HG03060 (cell line): Measurements from ENCODE around the gene UHRF2.
"Not testable (repeated sequence)": the region's sequence is repeated elsewhere in the genome, so short reads cannot be mapped to it uniquely, and the experiment has no call there.

Source experiments
- ATAC-seq: cut with Tn5 transposase; IDR thresholded peaks from one replicate; pipeline ENCODE4 v1.9.1; 2021; ENCODE audit warnings: low read depth, moderate number of reproducible peaks; ENCODE audit not compliant: unreplicated experiment

UHRF2 gene, protein sequence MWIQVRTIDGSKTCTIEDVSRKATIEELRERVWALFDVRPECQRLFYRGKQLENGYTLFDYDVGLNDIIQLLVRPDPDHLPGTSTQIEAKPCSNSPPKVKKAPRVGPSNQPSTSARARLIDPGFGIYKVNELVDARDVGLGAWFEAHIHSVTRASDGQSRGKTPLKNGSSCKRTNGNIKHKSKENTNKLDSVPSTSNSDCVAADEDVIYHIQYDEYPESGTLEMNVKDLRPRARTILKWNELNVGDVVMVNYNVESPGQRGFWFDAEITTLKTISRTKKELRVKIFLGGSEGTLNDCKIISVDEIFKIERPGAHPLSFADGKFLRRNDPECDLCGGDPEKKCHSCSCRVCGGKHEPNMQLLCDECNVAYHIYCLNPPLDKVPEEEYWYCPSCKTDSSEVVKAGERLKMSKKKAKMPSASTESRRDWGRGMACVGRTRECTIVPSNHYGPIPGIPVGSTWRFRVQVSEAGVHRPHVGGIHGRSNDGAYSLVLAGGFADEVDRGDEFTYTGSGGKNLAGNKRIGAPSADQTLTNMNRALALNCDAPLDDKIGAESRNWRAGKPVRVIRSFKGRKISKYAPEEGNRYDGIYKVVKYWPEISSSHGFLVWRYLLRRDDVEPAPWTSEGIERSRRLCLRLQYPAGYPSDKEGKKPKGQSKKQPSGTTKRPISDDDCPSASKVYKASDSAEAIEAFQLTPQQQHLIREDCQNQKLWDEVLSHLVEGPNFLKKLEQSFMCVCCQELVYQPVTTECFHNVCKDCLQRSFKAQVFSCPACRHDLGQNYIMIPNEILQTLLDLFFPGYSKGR

DNA sequence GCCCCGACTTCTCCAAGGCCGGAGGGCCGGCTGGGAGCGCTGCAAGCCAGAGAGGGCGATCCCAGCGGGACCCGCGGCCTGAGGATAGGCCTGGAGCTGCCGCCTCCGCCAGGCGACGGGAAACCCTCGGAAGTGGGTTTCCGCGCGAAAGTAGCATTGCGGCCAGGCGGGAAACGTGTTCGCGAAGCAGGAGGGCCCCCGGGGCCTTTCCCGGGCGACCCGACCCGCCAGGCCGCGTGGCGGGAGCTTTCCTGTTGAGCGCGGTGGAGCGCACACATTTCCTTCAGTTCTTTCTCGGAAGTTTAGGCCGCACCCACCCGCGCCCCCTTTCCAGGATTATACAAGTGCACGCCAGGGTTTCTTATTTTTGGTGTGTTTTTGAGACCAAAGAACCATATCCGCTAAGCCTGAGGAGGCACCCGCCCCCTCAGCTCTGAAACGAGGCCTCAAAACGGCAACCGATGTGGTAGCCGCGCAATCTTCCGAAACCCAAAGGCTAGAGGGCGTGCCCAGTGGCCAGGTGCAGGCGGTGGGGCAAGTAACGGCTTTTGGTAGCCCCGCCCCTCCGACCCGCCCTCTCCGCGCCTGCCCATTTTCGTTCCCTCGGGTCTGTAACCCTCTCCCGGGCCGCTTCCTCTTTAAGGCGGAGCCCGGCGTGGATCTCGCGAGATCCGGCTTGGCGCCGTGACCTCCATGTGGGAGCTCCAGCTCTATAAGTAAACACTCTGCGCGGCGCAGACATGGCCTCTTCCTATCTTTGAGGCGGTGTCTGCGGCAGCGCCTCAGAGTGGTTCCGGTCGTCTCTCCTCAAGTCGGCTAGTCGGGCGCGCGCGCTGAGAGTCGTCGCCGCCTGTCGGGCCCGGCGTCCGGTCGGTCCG lies at the start of gene UHRF2:
Gene UHRF2, plus strand, starts transcription at position 713 of the 878 bp plus-strand sequence. CDS start 292 bp downstream, outside the sequence.
- peak; percentile 58 for ATAC-seq

DNA sequence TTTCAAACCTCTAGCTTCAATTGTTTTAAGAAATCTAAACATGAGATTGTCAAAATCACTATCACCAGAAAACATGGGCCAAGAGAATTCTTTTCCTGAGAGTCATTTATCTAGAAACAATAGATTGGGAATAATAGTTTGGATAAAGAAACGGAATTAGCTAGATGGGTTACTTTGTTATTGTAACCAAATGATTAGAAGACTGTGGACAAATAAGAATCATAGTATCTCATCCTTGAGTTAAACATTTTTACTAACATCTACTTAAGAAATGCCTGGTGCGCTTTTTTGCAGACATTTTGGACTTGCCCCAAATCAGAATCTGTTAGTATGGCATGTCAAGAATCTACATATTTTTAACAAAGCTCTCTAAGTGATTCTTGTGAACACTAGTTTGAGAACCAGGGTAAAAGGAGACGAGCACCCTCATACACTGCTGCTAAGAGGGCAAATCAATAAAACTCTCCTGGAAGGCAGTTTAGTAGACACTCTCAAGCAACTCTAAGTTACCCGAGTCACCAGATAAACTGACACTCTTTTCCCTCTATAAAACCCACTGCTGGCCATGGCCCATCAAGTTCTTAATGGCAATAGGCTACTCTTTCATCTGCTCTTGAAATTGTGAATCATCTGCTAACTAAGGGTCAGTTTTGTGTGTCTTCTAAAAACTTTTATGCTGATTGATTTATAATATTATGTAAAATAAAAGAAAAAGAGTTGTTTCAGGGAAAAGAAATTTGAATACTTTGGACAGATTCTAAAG lies 45.7 kb upstream of the UHRF2 start:
- no peak for ATAC-seq

DNA sequence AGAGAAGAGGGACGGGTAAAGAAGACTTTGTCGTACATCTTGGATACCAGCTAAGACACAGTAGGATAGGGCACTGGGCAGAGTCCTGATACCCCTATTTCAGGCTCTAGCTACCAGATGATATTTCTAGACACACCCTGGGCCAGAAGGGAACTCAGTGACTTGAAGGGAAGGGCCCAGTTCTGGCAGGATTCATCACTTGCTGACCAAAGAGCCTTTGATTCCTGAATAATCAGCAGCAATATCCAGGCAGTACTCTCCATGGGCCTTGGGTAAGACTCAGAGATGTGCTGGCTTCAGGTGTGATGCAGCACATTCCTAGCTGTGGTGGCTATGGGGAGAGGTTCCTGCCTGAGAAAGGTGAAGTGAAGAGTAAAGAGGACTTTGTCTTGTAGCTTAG lies 44.2 kb upstream of the UHRF2 start:
- ATAC-seq, result no peak

DNA sequence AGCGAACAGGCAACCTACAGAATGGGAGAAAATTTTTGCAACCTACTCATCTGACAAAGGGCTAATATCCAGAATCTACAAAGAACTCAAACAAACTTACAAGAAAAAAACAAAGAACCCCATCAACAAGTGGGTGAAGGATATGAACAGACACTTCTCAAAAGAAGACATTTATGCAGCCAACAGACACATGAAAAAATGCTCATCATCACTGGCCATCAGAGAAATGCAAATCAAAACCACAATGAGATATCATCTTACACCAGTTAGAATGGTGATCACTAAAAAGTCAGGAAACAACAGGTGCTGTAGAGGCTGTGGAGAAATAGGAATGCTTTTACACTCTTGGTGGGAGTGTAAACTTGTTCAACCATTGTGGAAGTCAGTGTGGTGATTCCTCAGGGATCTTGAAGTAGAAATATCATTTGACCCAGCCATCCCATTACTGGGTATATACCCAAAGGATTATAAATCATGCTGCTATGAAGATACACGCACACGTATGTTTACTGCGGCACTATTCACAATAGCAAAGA lies 31.5 kb upstream of the UHRF2 start:
- not testable (repeated sequence) for ATAC-seq

DNA sequence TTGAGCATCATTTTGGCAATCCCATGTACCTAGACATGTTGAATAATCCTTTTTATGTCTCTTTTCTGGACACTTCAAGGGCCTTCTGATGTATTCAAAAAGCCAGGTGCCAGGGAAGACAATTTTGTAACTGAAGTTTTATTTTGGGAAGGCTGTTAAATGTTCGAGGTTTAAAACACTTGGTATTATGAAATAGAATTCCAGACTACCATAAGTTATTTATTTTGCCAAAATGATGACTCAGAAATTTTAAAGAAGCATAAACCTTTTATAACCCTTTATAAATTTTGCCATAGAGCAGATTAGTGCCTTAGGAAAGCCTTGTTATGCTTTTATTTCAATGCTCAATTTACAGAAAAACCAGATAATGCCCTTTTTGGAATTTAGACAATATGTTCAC lies 30.3 kb upstream of the UHRF2 start:
- ATAC-seq, result no peak

DNA sequence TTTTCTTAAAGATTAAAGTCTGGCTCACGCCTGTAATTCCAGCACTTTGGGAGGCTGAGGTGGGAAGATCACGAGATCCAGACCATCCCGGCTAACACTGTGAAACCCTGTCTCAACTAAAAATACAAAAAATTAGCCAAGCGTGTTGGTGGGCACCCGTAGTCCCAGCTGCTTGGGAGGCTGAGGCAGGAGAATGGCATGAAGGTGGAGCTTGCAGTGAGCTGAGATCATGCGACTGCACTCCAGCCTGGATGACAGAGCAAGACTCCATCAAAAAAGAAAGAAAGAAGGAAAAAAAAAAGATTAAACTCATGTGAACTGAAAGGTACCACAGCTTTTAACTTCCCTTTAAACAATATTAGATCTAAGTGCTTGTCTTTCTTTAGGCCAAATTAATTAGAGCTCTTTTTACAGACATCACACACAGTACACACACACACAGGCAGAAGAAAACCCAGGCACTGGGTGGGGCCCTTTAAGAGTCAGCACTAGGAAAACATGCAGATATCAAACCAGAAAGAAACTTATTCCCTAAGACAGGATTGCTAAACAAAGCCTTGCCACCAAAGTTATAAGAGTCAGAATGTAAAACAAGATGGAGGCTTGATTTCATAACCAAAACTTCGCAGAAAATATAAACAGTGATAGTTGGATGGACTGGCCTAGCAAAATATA lies 29.3 kb upstream of the UHRF2 start:
- no peak for ATAC-seq

DNA sequence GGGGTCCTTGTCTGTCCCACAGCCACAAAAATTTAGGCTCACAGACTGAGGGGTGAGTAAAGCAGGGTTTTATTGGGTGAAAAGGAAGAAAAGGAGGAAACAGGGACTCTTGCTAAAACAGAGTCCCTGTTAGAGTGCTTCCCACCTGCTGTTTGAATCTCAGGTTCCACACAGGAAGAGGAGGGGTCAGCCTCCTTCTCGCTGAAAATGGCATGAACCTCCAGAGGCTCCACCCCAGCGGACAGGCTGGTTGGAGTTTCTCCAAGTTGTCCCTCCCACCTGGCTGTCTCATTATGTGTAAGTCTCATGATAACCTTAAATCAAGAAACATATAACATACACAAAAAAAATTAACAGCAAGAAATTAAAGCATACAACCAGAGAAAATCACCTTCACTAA lies 28.3 kb upstream of the UHRF2 start:
- no peak for ATAC-seq

DNA sequence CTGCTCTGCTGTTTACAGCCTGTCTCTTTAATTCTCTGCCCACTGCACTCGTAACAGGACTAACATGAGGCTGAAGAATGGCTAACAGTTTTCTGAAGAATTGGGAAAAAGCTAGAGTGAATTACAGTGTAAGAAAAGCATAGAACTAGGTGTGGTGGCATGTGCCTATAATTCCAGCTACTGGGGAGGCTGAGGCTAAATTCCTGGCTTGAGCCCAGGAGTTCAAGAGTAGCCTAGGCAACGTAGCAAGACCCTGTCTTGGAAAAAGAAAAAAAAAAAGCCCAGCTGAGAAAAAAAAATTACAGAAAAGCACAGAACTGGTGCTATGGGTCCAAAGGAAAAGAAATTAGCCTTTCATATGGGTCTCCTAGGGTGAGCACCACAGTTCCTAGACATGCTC lies 13.9 kb upstream of the UHRF2 start:
- ATAC-seq, result no peak

DNA sequence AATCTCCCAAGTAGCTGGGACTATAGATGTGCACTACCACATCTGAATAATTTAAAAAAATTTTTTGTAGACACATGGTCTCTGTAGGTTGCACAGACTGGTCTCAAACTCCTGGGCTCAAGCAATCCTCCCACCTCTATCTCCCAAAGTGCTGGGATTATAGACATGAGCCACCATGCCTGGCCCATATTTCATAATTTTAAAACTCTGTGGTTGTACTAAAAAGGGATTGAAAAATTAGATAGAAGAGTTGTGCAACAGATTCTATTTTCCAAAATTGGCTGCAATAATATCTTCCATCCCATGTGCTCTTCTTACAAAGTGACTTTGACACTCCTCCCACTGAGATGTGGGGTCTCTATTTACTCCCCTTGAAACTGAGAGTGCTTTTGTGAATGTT lies 7.6 kb upstream of the UHRF2 start:
- ATAC-seq, result no peak

DNA sequence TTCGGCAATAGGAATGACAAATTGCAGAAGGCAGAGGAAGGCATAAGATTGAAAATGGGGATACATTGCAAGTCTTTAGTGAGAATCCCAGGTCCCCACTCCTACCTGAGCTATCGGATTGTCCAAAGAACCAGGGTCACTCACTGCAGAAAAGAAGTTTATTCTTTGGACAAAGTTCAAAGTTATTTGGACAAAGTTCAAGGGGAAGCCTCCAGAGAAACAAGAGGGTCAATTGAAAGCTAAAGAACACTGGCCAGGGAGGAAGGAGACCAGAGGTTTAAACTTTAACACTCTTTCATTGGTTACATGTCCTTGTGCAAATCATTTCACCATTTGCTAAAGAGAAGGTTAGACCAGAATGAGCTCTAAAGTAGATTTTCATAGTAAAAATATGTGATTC lies 5.2 kb upstream of the UHRF2 start:
- no peak for ATAC-seq

DNA sequence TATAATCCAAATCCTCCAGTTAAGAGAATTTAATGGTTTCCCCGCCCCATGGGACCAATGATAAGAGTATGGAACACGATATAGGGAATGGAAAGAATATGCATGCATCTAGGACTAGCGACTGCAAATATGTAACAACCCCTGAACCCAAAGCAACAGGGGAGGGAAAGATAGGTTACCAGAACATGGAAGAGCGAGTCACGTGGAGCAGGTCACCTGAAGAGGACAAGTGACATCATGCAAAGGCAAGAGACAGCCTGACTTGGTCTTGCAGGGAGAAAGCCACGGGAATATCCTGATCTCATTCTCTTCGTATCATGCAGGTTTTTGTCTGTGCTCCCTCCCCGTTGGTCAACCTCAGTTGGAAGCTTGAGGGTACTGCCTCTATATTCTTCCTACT lies 4.7 kb upstream of the UHRF2 start:
- ATAC-seq, result no peak

DNA sequence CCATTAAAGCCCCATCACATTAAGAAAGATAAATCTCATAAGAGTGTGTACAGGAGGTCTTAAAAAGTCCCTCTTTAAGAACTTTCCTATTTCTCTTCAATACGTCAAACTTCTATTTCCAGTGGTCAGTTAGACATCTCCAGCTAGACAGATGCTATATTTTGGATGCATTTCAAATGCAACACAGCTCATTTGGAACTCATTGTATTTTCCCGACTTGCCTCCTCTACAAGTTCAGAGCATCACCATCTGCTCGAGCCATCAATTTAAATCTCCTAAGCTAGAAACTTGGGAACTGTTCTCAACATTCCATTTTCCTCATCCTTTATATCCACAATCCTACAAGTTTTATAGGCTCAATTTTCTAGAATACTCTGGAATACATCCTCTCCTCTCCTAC lies 3.2 kb upstream of the UHRF2 start:
- ATAC-seq, result no peak

DNA sequence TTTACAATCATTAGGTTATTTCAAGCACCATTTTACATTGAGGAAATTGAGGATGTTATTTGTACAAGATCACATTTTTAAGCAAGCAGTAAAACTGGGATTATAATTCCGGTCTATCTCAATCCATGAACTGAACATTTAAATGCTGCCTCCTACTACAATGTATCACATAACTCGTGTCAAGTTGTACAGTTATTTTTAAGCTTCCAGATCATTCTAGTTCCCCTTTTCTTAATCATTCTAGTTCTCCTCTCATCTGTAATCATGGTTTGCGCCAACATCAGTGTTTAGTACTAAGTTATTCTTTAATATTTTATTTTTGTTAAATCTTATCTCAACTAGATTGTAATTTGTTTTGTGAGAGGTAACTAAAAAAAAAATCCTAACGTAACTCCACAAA lies 2.4 kb upstream of the UHRF2 start:
- no peak for ATAC-seq

DNA sequence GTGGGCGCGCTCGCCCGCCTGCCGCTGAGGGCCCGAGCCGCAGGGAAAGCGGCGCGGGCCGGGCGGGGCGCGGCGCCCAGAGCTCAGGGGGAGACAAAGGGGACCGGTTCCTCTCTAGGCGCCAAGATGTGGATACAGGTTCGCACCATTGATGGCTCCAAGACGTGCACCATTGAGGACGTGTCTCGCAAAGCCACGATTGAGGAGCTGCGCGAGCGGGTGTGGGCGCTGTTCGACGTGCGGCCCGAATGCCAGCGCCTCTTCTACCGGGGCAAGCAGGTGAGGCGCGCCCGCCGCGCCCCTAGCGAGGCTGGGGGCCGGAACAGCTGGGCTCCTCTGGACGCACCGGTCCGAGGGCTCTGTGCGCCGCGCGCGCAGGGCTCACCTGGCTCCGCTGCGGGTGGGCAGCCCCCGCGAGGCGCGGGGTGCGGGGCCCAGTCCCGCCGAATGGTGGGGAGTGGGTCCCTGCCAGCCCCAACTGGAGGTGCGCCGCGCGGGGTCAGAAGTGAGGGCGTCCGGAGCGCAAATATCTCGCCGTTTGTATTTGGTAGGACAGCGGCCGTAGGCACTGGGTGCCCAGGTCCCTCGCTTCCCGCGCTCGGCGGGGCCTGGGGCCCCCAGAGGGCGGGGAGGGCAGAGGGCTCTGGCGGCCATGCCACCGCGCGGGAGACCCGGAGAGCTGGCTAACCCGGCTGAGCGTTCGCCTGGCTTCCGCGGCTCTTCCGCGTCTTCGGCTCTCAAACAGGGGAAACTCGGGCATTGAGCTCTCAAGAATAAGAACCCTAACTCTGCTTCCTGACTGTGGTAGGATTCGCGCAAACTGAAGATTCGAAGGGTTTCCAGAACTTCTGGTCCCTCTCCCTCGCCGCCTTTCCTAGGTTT lies 607 bp downstream of the UHRF2 start:
- ATAC-seq, result no peak

DNA sequence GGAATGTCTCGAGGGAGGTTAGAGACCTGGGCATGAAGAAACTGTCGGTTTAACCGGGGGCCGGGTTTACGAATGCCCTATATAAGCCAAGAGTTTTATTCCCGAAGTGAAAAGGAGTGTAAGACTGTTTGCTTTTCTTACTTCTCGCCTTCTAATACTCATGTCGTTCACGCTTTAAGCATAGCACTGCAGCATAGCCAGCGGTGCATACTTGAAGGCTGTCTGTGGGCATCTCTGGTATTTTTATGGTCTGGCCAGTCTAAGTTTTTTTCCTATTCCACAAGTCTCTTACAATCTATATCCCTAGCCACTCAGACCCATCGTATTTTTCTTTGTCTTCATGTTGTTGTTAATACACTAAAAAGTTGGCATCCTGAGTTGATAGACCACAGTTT lies 1.2 kb downstream of the UHRF2 start:
- no peak for ATAC-seq

DNA sequence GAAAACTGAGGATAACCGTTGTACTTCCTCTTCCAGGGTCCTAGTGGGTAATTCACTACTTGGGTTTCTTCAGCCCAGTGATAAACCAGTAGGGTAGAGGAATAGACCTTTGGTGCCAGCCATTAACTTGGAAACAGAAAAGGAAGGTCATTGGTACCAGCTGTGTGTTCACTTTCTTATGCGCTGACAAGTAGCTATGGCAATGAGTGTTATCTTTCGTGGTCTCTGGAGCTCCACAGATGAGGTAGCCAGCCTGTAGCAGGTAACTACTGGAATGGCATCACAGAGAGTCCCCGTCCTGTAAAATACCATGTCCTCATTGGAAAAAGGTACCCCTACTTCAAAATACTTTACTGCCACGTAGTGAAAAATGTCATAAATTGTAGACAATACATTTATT lies 2.3 kb downstream of the UHRF2 start:
- ATAC-seq, result no peak

DNA sequence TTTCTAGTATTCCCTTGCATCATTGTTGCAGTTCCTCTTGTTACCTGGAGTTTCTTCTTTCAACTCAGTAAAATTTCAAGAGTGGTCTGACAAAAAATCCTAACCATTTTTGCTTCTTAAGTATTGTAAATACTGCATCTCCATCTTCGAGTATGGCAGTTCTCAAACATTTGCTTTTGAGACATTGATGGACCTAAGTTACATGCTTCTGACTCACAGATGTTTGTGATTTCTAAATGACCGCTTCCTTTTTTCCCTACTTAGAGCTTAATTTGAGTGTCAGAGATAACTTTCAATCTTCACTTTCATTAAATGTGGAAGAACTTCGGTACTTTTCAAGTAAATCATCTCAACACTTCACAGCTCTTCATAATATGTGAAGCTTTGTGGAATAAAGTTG lies 4.2 kb downstream of the UHRF2 start:
- no peak for ATAC-seq

DNA sequence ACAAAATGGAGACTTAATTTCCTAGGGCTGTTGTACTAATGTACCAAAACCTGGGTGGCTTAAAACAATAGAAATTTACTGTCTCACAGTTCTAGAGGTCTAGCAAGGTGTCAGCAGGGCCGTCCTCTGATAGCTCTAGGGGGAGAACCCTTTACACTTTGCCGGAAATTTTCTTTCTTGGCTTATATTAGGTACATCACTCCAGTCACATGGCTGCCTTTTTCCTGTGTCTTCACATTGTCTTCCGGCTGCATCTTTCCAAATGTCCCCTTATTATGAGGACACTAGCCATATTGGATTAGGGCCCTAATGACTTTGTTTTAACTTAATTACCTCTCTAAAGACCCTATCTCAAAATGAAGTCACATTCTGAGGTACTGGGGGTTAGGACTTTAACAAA lies 5.8 kb downstream of the UHRF2 start:
- ATAC-seq, result no peak
